HK-2 (cell line): Measurements from ENCODE around the gene LRRC26.
"Not testable (repeated sequence)": the region's sequence is repeated elsewhere in the genome, so short reads cannot be mapped to it uniquely, and the experiment has no call there.

Experiments used
- DNase-seq: peaks from one replicate; pipeline ENCODE4 v3.0.0-alpha.2; 2018; ENCODE audit not compliant: unreplicated experiment

The LRRC26 gene

DNA sequence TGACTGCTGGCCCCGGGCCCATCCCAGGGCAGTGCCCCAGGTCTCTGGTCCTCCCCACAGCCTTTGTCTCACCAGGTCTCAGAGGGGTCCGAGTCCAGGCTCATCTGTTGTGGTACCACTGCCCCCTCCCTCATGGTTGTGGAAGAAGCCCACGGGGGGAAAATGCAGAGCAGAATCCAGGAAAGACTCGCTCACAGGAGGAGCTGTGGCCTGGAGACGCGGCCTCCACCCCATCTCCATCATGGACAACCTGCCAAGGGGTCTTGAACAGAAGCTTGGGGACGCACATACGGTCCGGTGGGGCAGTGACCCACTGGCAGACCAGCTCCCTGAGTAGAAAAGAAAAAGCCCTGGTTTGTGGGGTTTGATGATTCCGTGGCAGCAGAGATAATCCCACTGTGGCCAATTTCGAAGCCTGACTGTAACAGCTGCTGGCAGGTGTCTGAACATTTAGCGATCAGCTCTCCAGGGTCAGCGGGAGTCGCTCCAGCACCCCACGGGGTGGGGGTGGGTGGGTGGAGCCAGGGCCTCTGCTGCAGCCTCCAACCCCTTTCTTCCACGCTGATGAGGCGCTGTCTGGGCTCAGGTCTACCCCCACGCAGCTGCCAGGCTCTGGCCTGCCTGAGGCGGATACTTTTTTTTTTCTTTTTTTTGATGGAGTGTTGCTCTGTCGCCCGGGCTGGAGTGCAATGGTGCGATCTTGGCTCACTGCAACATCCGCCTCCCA lies 32.8 kb downstream of the LRRC26 start:
- DNase-seq = no peak

DNA sequence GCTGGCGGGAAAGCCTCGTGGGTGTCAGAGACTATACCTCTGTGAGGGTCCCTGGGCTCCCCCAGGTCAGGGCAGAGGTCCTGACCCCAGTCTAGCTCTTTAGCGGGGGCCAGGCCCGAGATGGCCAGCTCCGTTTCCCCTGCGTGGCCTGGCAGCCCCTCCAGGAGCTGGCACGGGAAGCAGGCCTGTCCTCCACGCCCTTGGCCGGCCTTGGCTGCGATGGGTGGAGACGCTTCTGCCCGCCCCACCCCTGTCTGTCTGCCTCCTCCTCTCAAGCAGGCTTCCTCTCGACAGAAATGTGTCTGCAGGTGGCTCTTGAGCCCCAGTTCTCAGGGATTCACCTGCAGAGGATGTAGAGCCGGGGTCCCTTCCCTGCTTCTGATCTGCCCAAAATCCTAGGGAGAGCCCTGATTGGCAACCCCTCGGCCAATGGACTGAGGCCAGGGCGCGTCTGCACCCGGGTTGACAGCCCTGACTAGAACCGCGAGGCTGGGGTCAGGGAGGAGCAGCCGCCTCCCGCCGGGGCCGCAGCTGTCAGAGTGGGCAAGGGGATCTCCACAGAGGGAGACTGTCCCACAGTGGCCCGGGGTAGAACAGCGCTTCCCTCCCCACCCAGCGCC lies 33.5 kb downstream of the LRRC26 start:
- DNase-seq = no peak

DNA sequence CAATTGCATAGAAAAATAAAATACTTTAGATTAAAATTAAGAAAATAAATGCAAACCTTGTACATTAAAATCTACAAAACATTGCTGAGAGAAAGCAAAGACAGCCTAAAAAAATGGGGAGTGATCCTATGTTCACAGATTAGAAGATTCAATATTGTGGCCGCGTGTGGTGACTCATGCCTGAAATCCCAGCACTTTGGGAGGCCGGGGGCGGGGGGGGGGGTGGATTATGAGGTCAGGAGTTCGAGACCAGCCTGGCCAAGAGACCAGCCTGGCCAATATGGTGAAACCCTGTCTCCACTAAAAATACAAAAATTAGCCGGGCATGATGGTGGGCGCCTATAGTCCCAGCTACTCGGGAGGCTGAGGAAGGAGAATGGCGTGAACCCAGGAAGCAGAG lies 34.7 kb downstream of the LRRC26 start:
- not testable (repeated sequence) for DNase-seq

DNA sequence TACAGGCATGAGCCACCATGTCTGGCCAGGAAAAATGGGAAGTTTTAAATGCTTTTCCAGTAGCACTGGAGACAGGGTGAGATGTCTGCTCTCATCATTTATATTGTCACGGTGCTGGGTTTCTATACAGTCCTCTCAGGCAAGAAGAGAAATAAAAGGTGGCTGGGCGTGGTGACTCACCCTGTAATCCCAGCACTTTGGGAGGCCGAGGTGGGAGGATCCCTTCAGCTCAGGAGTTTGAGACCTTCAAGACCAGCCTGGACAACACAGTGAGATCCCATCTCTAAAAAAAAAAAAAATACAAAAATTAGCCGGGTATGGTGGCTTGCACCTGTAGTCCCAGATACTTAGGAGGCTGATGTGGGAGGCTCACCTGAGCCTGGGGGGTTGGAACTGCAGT lies 35.7 kb downstream of the LRRC26 start:
- no peak for DNase-seq

DNA sequence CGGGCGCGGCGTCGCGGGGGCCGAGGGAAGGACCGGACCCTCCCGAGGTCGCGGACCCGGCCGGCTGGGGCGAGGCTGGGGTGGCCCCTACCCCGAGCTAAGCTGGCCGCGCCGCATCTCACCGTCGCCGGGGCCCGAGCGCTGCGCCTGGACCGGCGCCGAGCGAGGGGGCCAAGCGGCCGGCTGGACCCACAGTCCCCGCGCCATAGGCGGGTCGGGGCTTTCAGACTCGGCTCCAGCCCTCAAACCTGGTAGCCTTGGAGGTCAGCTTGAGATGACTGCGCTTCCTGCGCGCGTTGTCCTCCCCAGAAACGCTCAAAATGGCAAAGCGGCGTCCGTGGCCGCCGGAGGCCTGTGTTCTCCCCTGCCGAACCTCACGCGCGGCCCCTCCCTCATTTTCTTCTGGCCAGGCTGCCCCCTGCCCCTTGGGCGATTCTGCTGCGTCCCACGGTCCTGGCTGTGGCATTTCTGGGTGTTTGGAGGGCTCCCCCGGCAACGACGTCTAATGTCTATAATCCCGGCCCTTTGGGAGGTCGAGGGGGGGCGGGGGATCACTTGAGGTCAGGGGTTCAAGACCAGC lies 39.6 kb downstream of the LRRC26 start:
- peak; percentile 47 for DNase-seq

DNA sequence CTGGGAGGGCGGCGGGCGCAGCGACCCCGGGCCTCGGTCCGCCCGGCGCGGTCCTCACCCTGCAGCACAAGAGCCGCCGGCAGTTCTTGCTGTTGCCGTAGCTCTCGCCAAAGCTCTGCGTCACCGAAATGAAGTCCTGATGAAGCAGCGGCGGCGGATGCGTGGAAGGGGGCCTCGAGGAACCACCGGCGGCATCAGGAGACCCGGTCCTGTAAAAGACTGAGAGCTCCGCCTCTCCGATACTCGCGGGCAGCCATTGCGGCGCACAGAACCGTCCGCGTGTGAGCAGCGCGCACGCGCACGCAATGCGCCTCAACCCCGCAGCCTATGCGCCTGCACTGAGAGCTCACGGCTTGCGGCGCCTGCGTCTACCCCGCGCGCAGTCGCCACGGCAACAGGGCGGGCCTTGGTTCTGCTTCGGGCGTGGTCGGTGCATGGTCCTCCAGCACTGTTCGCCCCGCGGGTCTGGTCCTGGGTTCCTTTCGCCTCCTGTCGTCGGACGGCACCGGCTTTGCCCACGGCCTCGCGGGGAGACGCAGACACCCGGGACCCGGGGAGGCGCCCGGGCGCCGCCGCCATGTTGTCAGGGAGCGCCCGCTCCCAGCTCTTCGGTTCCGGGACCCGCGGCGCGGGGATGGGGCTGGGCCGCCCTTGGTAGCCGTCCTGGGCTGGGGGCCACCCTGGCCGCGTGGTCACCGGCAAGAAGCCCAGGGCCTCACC lies 40.2 kb downstream of the LRRC26 start:
- peak; percentile 94 for DNase-seq

DNA sequence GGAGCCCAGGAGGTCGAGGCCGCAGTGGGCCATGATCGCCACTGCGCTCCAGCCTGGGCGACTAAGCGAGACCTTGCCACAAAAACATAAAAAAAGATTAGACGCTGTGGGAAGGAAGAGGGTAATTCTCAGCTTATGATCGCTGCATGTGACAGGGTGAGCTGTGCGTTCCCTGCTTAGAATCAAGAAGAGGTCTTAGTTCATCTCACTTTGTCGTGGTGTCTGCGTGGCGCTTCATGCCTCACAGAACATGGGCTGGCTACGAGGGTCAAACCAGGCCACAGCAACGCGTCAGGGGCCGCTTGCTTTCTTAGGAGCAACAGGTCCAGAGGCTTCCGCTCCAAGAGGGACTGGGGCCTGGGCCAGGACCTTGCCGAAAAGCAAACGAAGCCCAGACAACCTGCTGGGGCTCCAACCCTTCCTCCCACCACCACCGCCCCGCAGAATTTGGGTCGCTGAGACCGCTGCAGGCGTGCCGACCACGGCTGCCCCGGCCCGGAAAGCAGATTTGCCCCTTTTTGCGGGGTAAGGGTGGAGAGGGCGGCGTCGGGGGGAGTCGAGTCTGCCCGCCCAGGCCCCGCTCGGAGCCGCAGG lies 40.9 kb downstream of the LRRC26 start:
- DNase-seq = no peak

DNA sequence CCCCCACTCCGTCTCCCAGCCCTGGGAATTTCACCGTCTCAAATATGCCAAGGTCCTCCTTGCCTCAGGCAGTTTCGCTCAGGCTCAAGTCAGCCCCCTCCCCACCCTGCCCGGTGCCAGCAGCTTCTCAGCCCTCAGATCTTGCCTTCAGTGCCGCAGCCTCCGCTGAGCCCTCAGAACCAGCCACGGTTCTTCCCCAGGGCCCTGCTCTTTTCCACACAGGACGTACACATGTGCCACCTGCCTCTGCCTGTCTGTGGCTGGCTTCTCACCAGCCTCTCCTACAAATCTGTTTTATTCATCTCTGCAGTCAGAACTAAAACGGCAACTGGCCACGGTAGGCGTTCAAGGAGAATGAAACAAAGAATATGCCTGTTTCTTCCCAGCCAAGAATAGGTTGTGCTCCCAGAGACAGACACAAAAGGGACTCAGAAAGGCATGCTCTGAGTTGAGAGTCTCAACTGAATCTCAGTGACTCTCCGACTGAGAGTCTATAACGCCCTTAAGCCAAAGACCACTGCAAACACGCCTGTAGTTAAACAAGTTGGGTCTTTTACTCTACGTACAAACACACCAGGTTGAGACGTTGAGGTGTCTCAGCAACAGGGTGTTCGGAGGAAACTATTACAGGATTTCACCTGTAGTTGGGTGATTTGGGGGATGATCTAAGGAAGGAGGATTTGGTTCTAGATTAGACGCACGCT lies 41.5 kb downstream of the LRRC26 start:
- no peak for DNase-seq

DNA sequence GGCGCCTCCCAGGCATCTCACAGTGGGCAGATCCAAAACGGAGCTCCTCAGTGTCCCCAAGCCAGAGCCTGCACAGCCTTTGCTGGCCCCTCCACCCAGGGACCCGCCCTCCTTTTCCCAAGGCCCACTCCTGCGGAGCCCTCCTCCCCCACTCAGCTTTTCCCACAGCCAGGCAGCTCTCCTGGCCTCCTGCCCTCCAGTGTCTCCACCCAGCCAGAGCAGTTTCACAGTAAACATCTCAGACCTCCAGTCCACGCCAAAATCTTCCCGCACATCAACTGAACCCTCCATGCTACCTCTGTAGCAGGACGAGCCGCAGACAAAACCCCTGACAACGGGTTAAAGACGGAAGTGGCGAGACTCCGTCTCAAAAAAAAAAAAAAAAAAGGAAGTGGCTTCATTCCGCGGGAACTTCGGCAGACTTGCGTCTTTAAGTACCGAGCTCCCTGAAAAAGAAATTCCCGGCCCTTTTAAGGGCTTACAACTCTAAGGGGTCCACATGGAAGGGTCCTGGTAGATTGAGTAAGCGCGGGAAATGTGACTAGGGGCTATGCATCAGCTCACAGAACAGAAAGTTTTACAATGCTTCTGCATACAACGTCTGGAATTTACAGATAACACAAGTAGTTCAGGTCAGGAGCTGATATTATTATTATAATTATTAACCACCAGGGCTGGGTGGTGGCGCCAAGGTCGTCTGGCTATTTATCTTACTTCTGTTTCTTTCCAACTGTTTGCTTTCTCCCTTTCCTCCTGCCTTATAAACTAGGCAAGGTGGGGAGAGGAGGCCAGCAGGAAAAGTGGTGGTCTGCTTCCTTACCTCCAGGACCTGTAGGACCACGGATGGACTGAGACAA lies 42.3 kb downstream of the LRRC26 start:
- DNase-seq = no peak

DNA sequence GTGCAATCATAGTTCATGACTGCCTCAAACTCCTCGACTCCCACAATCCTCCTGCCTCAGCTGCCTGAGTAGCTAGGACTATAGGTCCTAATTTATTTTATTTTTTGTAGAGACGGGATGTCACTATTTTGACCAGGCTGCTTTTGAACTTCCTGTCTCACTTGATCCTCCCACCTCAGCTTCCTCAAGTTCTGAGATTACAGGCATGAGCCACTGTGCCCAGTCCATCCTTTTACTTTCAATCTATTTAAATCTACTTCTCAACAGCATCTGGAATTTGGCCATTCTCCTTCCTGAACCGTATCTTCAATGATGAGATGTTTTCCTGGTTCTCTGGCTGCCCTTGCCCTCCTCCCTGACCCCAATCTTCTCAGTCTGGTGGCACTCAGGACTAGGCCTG lies 43.1 kb downstream of the LRRC26 start:
- no peak for DNase-seq

DNA sequence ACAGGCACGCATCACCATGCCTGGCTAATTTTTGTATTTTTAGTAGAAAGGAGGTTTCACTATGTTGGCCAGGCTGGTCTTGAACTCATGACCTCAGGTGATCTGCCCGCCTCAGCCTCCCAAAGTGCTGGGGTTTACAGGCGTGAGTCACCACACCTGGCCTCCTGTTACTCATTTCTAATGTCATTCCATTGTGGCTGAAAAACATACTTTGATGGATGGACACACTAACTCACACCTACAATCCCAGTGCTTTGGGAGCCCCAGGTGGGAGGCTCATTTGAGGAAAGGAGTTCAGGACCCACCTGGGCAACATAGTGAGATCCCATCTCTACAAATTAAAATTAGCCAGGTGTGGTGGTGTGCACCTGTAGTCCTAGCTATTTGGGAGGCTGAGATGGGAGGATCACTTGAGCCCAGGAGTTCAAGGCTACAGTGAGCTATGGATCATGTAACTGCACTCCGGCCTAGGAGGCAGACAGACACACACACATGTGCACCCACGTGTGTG lies 45.8 kb downstream of the LRRC26 start:
- not testable (repeated sequence) for DNase-seq

DNA sequence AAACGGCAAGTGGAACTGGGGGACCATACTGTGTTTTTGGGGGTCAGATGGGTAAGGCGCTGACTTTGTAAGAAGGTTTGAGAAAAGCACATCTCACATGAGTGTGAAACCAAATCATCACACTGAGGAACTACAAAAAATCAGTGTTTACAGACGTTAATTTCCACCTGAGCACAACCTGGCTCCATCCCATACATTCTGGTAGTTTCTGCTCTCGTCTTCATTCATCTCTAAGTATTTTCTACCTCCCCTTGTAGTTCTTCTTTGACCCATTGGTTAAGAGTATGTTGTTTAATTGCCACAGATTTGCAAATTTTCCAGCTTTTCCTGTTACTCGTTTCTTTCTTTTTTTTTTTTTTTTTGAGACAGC lies 46.4 kb downstream of the LRRC26 start:
- DNase-seq = no peak

DNA sequence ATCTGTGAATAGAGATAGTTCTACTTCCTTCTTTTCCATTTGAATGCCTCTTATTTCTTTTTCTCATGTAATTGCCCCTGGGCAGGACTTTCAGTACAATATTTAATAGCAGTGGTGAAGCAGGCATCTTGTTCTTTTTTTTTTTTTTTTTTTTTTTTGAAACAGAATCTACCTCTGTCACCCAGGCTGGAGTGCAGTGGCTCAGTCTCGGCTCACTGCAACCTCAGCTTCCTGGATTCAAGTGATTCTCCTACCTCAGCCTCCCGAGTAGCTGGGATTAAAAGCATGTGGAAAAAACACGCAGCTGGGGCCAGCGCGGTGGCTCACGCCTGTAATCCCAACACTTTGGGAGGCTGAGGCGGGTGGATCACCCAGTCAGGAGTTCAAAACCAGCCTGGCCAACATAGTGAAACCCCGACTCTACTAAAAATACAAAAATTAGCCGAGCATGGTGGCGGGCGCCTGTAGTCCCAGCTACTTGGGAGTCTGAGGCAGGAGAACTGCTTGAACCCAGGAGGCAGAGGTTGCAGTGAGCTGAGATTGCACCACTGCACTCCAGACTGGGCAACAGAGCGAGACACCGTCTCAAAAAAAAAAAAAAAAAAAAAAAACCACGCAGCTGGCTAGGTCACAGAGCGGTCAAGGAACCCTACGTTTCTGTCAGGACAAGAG lies 46.9 kb downstream of the LRRC26 start:
- not testable (repeated sequence) for DNase-seq

DNA sequence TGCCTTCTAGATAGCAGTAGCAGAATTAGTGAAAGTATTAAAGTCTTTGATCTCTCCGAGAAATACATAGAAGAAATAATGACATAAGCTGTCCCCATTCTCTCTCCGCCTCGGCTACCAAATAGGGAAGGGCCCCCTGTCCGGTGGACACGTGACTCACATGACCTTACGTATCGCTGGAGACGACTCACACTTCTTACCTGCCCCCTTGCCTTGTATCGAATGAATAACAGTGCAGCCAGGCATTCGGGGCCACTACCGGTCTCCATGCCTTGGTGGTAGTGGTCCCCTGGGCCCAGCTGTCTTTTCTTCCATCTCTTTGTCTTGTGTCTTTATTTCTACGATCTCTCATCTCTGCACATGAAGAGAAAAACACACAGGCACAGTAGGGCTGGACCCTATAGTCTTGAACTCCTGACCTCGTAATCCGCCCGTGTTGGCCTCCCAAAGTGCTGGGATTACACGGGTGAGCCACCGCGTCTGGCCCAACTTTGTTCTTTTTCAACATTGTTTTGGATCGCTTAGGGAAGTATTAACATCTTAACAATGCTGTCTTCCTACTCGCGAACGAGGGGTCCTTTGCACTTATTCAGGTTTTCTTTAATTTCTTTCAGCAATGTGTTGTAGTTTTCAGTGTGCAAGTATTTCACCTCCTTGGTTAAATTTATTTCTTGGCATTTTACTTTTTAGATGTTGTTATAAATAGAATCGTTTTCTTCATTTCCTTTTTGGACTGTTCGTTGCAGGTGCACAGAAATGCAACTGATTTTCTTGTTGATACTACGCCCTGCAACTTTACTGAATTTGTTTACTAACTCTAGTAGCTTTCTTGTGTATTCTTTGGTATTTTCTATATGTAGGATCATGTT lies 47.7 kb downstream of the LRRC26 start:
- not testable (repeated sequence) for DNase-seq
